ENCODE measurements around the gene FHOD1.

GRCh38 chr16:67287960-67288359, 40.7 kb upstream of the FHOD1 start:
- TF ChIP-seq CTCF (IDR thresholded peaks at IDR 0.05) (no peak), POLR2AphosphoS5 (IDR thresholded peaks at IDR 0.05) (no peak)
